Ectodermal cell (in vitro differentiated cells): Measurements from ENCODE around the gene ZNF135.

Experiments used
- H3K27ac ChIP-seq: 2 replicates; pipeline ENCODE4 v1.7.0; 2013; ENCODE audit warnings: mild to moderate bottlenecking, low read depth, low read length; ENCODE audit not compliant: insufficient read depth, poor library complexity, severe bottlenecking
- H3K27me3 ChIP-seq: 2 replicates; pipeline ENCODE4 v1.7.0; 2013; ENCODE audit warnings: mild to moderate bottlenecking, low read length; ENCODE audit not compliant: insufficient read depth, control insufficient read depth, poor library complexity, severe bottlenecking
- H3K36me3 ChIP-seq: one replicate; pipeline ENCODE4 v1.7.0; 2013; ENCODE audit warnings: low read length; ENCODE audit not compliant: control insufficient read depth, insufficient read depth
- H3K4me1 ChIP-seq: one replicate; pipeline ENCODE4 v1.7.0; 2013; ENCODE audit warnings: low read length; ENCODE audit not compliant: control insufficient read depth, insufficient read depth
- H3K4me3 ChIP-seq: 2 replicates; pipeline ENCODE4 v1.7.0; 2013; ENCODE audit warnings: low read depth, low read length, control low read depth; ENCODE audit not compliant: insufficient read depth
- H3K9me3 ChIP-seq: 2 replicates; pipeline ENCODE4 v1.7.0; 2013; ENCODE audit warnings: mild to moderate bottlenecking, low read length, moderate library complexity; ENCODE audit not compliant: control insufficient read depth
- WGBS, 2 experiments: methylation state at CpG; one replicate each; pipeline ENCODE4 v1.1.7; 2013; ENCODE audit warnings: missing lambda C conversion rate in 2 of 2; 5-methylcytosine and 5-hydroxymethylcytosine counted together

Gene ZNF135

DNA sequence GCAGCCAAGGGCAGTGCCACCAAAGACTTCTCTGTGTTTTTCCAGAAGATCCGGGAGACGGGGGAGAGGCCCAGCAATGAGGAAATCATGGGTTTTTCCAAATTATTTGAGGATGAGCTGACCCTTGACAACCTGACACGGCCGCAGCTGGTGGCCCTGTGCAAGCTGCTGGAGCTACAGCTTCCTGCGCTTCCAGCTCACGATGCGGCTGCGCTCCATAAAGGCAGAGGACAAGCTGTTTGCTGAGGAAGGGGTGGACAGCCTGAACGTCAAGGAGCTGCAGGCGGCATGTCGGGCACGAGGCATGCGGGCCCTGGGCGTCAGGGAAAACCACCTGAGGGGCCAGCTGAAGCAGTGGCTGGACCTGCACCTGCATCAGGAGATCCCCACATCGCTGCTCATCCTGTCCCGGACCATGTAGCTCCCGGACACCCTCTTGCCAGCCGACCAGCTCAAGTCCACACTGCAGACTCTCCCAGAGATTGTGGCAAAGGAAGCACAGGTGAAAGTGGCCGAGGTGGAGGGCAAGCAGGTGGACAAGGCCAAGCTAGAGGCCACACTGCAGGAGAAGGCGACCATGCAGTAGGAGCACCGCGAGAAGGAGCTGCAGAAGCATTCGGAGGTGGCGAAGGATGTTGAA is 13.6 kb upstream of the ZNF135 start:
- H3K9me3 ChIP-seq = peaks cover 2% of the 10 kb centered on the region
- H3K36me3 ChIP-seq = no peaks in the 10 kb centered on the region
- H3K27me3 ChIP-seq = no peaks in the 10 kb centered on the region
- H3K4me3 ChIP-seq = no peak overlapping the region
- 86% methylated on average over 24 of the region's 24 CpGs for WGBS, 2 experiments
- no peaks in the 10 kb centered on the region for H3K4me1 ChIP-seq
- no peak overlapping the region for H3K27ac ChIP-seq

DNA sequence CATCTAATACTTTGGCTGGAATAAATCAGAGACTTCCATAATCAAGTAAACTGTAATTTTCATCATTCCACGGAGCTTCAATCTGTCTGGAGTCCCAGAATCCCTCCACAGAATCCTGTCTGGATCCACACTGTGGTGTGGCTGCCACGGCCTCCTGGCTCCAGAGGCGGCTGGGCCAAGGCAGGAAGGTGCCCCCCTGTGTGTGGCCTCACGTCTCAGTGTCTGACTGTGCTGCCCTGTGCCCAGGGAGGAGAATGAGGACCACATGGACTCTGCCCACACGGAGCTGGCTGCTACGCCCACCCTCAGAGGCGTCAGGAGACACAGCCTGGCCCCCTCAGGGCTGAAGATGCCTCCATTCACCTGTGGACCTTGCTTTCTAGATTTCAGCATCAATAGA is 12.2 kb upstream of the ZNF135 start:
- Histone ChIP-seq H3K27ac (no peak overlapping the region), H3K27me3 (no peaks in the 10 kb centered on the region), H3K4me1 (no peaks in the 10 kb centered on the region), H3K36me3 (no peaks in the 10 kb centered on the region), H3K9me3 (peaks cover 5% of the 10 kb centered on the region), H3K4me3 (no peak overlapping the region)
- 61% methylated on average over 7 of the region's 7 CpGs for WGBS, 2 experiments

GRCh38 chr19:58047672-58048071 is 11.4 kb upstream of the ZNF135 start:
- 87 to 89% methylated on average over 12 of the region's 12 CpGs for WGBS, 2 experiments
- H3K27me3 ChIP-seq = no peaks in the 10 kb centered on the region
- H3K9me3 ChIP-seq = peaks cover 5% of the 10 kb centered on the region

DNA sequence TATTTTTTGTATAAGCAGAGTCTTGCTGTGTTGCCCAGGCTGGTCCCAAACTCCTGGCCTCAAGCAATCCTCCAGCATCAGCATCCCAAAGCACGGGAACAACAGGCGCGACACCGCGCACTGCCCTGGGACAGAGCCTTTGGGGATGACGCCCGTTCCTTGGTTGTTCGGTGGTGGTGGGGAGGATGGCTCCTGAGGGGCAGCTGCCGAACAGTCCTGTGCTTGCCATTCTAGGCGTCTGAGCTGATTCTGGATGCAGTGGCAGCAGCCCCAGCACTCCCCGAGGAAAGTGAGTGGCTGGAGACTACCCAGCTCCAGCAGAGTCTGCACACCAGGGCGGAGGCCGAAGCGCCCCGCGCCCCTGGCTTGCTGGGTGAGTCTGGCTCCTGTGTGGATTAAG is 6.8 kb upstream of the ZNF135 start:
- peaks cover 4% of the 10 kb centered on the region for H3K9me3 ChIP-seq
- 93 to 97% methylated on average over 16 of the region's 16 CpGs for WGBS, 2 experiments
- H3K4me1 ChIP-seq = no peaks in the 10 kb centered on the region
- H3K27ac ChIP-seq = no peak overlapping the region
- H3K4me3 ChIP-seq = no peak overlapping the region
- no peaks in the 10 kb centered on the region for H3K36me3 ChIP-seq
- no peaks in the 10 kb centered on the region for H3K27me3 ChIP-seq

More at GRCh38 chr19:58047672-58048071, 11.4 kb upstream of the ZNF135 start:
- Histone ChIP-seq H3K4me1 (no peaks in the 10 kb centered on the region), H3K36me3 (no peaks in the 10 kb centered on the region), H3K4me3 (no peak overlapping the region), H3K27ac (no peak overlapping the region)

DNA sequence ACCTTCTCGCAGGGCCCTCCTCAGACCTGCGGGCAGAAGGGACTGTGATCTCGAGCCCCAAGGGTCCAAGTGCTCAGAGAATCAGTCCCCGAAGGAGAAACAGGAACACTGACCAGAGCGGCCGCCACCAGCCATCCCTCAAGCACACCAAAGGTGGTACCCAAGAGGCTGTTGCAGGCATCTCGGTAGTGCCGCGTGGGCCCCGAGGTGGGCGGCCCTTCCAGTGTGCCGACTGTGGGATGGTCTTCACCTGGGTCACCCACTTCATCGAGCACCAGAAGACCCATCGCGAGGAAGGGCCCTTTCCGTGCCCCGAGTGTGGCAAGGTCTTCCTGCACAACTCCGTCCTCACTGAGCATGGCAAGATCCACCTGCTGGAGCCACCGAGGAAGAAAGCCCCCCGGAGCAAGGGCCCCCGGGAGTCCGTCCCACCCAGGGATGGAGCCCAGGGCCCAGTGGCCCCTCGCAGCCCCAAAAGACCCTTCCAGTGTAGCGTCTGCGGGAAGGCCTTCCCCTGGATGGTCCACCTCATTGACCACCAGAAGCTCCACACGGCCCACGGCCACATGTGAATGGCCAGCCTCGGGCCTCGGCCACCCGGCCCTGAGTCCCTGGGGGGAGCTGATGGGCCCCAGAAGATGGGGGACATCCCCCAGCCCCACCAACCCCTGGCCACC is 5.5 kb upstream of the ZNF135 start:
- H3K9me3 ChIP-seq = peaks cover 4% of the 10 kb centered on the region

GRCh38 chr19:58054901-58055874 is 3.9 kb upstream of the ZNF135 start:
- Histone ChIP-seq H3K36me3 (no peaks in the 10 kb centered on the region), H3K4me3 (no peak overlapping the region), H3K27ac (no peak overlapping the region), H3K4me1 (no peaks in the 10 kb centered on the region), H3K9me3 (peaks cover 4% of the 10 kb centered on the region), H3K27me3 (no peaks in the 10 kb centered on the region)
- WGBS, 2 experiments = 83% methylated on average over 37 of the region's 37 CpGs

More for the DNA sequence above, 5.5 kb upstream of the ZNF135 start:
- no peak overlapping the region for H3K27ac ChIP-seq
- WGBS, 2 experiments = 88 to 91% methylated on average over 30 of the region's 30 CpGs
- no peaks in the 10 kb centered on the region for H3K36me3 ChIP-seq
- no peaks in the 10 kb centered on the region for H3K27me3 ChIP-seq
- no peaks in the 10 kb centered on the region for H3K4me1 ChIP-seq
- no peak overlapping the region for H3K4me3 ChIP-seq

- Histone ChIP-seq H3K9me3 (no peaks in the 10 kb centered on the region), H3K4me3 (no peak overlapping the region), H3K36me3 (no peaks in the 10 kb centered on the region), H3K27me3 (no peaks in the 10 kb centered on the region), H3K27ac (no peak overlapping the region), H3K4me1 (no peaks in the 10 kb centered on the region)
- 84 to 87% methylated on average over 8 of the region's 8 CpGs for WGBS, 2 experiments
Measured at GRCh38 chr19:58056261-58056660, 2.8 kb upstream of the ZNF135 start.

DNA sequence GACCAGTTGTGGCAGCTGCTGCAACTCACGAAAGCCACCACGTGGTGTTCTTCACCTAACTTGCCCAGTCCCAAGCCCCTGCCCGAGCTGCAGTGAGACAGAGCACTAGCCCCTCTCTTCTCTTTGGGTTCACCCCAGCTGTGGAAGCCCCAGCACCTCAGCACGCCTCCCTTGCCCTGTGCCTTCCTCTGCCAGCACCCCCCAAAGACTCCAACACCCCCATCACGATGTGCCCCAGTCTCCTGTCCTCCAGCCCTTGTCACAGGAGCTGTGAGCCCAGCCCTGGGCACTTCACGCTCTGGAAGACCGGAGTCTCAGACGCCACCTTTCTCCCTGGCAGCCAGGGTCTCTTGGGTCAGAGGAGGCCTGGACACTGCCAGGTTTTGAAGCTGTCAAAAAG is 2.2 kb upstream of the ZNF135 start:
- H3K9me3 ChIP-seq = no peaks in the 10 kb centered on the region
- WGBS, 2 experiments = 78 to 79% methylated on average over 8 of the region's 8 CpGs

DNA sequence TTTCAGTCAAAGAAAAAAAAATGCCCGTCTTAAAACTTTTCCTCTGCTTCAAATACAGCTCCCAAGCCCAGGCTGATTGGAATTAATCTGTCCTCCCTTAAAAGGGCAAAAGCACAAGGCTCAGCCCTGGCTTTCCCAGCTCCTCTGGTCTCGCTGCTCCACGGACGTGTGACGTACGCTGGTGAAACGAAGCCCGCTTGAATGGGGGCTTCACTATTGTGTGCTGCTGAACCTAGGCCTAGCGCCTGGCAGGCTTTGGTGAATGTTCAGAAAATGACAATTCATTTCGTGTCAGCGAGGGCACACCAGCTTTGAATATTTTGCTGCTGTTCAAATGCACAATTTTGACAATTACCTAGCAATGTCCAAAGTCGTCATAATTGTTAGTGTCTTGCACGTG is 615 bp upstream of the ZNF135 start:
- peaks cover 5% of the 10 kb centered on the region for H3K36me3 ChIP-seq
- H3K9me3 ChIP-seq = no peaks in the 10 kb centered on the region
- WGBS, 2 experiments = 91 to 92% methylated on average over 13 of the region's 13 CpGs
- H3K27ac ChIP-seq = no peak overlapping the region
- no peak overlapping the region for H3K4me3 ChIP-seq
- no peaks in the 10 kb centered on the region for H3K4me1 ChIP-seq
- no peaks in the 10 kb centered on the region for H3K27me3 ChIP-seq

More for the DNA sequence above, 2.2 kb upstream of the ZNF135 start:
- no peak overlapping the region for H3K27ac ChIP-seq
- no peaks in the 10 kb centered on the region for H3K36me3 ChIP-seq
- H3K4me3 ChIP-seq = no peak overlapping the region
- H3K4me1 ChIP-seq = no peaks in the 10 kb centered on the region
- no peaks in the 10 kb centered on the region for H3K27me3 ChIP-seq

GRCh38 chr19:58059671-58060078 is 593 bp downstream of the ZNF135 start:
- Histone ChIP-seq H3K36me3 (peaks cover 5% of the 10 kb centered on the region), H3K4me1 (no peaks in the 10 kb centered on the region), H3K4me3 (peak overlapping the region; percentile 32), H3K27me3 (no peaks in the 10 kb centered on the region), H3K9me3 (no peaks in the 10 kb centered on the region), H3K27ac (peak overlapping the region; percentile 20)
- WGBS, 2 experiments = 90% methylated on average over 28 of the region's 28 CpGs
